ENCODE results near the gene PPP2R3A. TPM values are rescaled to one million over a fixed set of nuclear protein-coding genes. Genes with fewer than 3 reads are reported as not detected.
"Not testable (repeated sequence)": the region's sequence is repeated elsewhere in the genome, so short reads cannot be mapped to it uniquely, and the experiment has no call there.

Gene PPP2R3A
- total and polyA plus RNA-seq, 3 donors from 2014 or later, result 12.2 to 41.7 (median 35.4) TPM

- TF ChIP-seq POLR2A (IDR thresholded peaks at IDR 0.05), result no peak
- TF ChIP-seq, protein P1, sequence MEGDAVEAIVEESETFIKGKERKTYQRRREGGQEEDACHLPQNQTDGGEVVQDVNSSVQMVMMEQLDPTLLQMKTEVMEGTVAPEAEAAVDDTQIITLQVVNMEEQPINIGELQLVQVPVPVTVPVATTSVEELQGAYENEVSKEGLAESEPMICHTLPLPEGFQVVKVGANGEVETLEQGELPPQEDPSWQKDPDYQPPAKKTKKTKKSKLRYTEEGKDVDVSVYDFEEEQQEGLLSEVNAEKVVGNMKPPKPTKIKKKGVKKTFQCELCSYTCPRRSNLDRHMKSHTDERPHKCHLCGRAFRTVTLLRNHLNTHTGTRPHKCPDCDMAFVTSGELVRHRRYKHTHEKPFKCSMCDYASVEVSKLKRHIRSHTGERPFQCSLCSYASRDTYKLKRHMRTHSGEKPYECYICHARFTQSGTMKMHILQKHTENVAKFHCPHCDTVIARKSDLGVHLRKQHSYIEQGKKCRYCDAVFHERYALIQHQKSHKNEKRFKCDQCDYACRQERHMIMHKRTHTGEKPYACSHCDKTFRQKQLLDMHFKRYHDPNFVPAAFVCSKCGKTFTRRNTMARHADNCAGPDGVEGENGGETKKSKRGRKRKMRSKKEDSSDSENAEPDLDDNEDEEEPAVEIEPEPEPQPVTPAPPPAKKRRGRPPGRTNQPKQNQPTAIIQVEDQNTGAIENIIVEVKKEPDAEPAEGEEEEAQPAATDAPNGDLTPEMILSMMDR (IDR thresholded peaks at IDR 0.05), result no peak
- peaks cover 6% of the 10 kb centered on the region for H3K4me1 ChIP-seq
- H3K9me3 ChIP-seq, result no peaks in the 10 kb centered on the region
- DNase-seq, result no peak
- H3K27me3 ChIP-seq, result no peaks in the 10 kb centered on the region
- no peak overlapping the region for H3K4me3 ChIP-seq
- H3K27ac ChIP-seq, result no peak overlapping the region
- 53% methylated on average over 2 of the region's 2 CpGs for WGBS, 2 donors
- intact Hi-C loops (cut with DNase I; ENCODE audit: low total_unique reads), result no loop called here
- H3K36me3 ChIP-seq (ENCODE audit: low read depth, missing control alignments), result no peaks in the 10 kb centered on the region
These were observed 170.9 kb downstream of the PPP2R3A start for GRCh38 chr3:136136454-136136853.

- Histone ChIP-seq H3K9me3 (no peaks in the 10 kb centered on the region), H3K27me3 (no peaks in the 10 kb centered on the region), H3K4me1 (no peaks in the 10 kb centered on the region), H3K27ac (no peak overlapping the region), H3K36me3 (ENCODE audit: low read depth, missing control alignments) (no peaks in the 10 kb centered on the region), H3K4me3 (no peak overlapping the region)
- DNase-seq, result no peak
- TF ChIP-seq POLR2A (IDR thresholded peaks at IDR 0.05), result no peak
- TF ChIP-seq, protein P1 (IDR thresholded peaks at IDR 0.05), result no peak
- intact Hi-C loops (cut with DNase I; ENCODE audit: low total_unique reads), result no loop called here
These were observed 175.8 kb downstream of the PPP2R3A start for GRCh38 chr3:136141291-136141785.

- H3K9me3 ChIP-seq, result no peaks in the 10 kb centered on the region
- H3K27ac ChIP-seq, result no peak overlapping the region
- no peaks in the 10 kb centered on the region for H3K4me1 ChIP-seq
- no peak for DNase-seq
- intact Hi-C loops (cut with DNase I; ENCODE audit: low total_unique reads), result no loop called here
- no peaks in the 10 kb centered on the region for H3K27me3 ChIP-seq
- 86 to 89% methylated on average over 4 of the region's 4 CpGs for WGBS, 2 donors
- H3K4me3 ChIP-seq, result no peak overlapping the region
- H3K36me3 ChIP-seq (ENCODE audit: low read depth, missing control alignments), result no peaks in the 10 kb centered on the region
- no peak for TF ChIP-seq POLR2A (IDR thresholded peaks at IDR 0.05)
- TF ChIP-seq, protein P1 (IDR thresholded peaks at IDR 0.05), result no peak
These were observed 176.4 kb downstream of the PPP2R3A start for GRCh38 chr3:136141891-136142290.

DNA sequence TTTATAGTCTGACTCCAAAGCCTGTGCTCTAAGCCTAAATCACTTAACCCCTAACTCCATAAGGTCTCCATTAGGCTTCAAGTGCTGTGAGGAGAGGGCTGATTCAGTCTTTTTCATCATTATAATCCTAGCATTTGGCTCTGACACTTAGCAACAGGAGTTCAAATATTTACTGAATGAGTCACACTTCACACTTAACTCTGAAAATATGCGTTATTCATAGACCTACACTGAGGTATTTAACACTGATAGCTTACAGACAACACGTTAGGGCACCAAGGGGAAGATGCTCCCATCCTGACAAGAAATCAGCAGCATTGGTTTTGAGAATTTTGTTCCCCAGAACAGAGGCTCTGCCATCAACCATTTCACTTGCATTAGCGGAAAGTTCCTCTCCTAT is 177.1 kb downstream of the PPP2R3A start:
- no peak overlapping the region for H3K4me3 ChIP-seq
- no peaks in the 10 kb centered on the region for H3K36me3 ChIP-seq (ENCODE audit: low read depth, missing control alignments)
- no peak for TF ChIP-seq POLR2A (IDR thresholded peaks at IDR 0.05)
- no peaks in the 10 kb centered on the region for H3K27me3 ChIP-seq
- H3K27ac ChIP-seq, result no peak overlapping the region
- intact Hi-C loops (cut with DNase I; ENCODE audit: low total_unique reads), result no loop called here
- no peaks in the 10 kb centered on the region for H3K4me1 ChIP-seq
- no peaks in the 10 kb centered on the region for H3K9me3 ChIP-seq
- no peak for DNase-seq
- WGBS, 2 donors, result 55 to 56% methylated on average over 3 of the region's 3 CpGs

GRCh38 chr3:136144397-136144796 is 178.9 kb downstream of the PPP2R3A start:
- H3K27ac ChIP-seq; H3K27me3 ChIP-seq; H3K36me3 ChIP-seq (ENCODE audit: low read depth, missing control alignments); intact Hi-C loops (cut with DNase I; ENCODE audit: low total_unique reads); DNase-seq; H3K4me1 ChIP-seq; H3K4me3 ChIP-seq; H3K9me3 ChIP-seq: not testable (repeated sequence)
- 86 to 88% methylated on average over 4 of the region's 4 CpGs for WGBS, 2 donors

DNA sequence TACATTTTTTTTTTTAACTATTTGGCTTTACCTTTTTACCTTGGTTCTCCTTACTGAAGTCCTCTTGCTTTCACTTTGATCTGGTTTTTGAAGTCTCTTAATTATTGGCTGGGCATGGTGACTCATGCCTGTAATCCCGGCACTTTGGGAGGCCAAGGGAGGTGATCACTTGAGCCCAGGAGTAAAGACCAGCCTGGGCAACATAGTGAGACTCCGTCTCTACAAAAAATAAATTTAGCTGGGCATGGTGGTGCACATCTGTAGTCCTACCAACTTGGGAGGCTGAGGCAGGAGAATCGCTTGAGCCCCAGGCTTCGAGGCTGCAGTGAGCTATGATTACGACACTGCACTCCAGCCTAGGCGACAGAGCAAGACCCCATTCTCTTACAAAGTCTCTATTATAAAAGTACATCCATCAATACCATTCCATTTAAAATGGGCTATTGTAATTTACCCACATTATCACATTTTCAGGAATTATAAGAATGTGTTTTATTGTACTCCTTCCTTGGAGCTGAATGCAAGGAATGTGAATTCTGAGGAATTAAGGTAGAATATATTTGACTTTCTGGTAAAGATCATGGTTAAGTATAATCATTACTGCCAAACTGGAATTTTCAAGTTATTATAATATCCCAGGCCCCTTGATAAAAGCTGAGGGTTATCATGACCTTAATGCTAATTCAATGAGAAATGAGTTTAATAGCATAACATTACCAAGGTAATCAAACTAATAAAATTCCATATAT is 181.6 kb downstream of the PPP2R3A start:
- TF ChIP-seq, protein P1 (IDR thresholded peaks at IDR 0.05), result no peak
- no peak for TF ChIP-seq POLR2A (IDR thresholded peaks at IDR 0.05)
- no peaks in the 10 kb centered on the region for H3K36me3 ChIP-seq (ENCODE audit: low read depth, missing control alignments)
- H3K27ac ChIP-seq, result no peak overlapping the region
- 75 to 86% methylated on average over 6 of the region's 6 CpGs for WGBS, 2 donors
- DNase-seq, result no peak
- no peak overlapping the region for H3K4me3 ChIP-seq
- no peaks in the 10 kb centered on the region for H3K27me3 ChIP-seq
- H3K9me3 ChIP-seq, result no peaks in the 10 kb centered on the region
- no peaks in the 10 kb centered on the region for H3K4me1 ChIP-seq
- intact Hi-C loops (cut with DNase I; ENCODE audit: low total_unique reads), result no loop called here
